ENCODE results near the gene SLC16A1.
"Not testable (repeated sequence)": the region's sequence is repeated elsewhere in the genome, so short reads cannot be mapped to it uniquely, and the experiment has no call there.

The SLC16A1 gene, protein sequence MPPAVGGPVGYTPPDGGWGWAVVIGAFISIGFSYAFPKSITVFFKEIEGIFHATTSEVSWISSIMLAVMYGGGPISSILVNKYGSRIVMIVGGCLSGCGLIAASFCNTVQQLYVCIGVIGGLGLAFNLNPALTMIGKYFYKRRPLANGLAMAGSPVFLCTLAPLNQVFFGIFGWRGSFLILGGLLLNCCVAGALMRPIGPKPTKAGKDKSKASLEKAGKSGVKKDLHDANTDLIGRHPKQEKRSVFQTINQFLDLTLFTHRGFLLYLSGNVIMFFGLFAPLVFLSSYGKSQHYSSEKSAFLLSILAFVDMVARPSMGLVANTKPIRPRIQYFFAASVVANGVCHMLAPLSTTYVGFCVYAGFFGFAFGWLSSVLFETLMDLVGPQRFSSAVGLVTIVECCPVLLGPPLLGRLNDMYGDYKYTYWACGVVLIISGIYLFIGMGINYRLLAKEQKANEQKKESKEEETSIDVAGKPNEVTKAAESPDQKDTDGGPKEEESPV

DNA sequence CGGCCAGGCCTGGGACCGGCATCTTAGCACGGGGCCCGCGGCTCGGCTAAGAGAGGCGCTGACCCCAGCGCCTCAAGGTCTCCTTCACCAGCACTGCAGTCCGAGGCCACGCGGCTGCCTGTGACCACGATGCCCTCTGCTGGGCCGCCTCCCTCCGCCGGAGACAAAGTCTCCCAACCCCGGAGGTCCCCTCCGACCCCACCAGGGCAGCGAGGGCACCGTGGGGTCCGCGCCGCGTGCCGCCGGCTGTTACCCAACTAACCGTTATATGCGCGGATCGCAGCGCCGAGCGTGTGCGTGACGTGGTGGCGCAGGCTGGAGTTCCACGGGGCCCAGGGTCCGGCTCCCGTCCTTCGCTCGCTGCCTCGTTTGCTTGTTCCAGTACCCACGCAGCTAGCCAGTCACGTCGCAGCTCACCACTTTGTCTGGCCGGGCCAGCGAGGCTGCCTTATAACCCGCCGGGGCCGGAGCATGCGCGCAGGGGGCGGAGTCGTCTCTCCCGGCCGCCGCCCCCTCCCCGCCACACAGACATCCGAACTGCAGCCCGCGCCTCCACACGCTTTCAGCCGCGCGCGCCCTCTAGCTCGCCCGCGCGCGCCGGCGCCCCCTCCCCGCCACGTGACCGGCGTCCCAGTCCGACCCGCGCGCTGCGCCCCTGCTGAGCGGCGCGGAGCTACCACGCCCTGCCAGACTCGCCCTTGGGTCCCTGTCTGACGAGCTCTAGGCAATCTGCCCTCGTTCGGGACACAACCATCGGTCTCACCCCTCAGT lies at the start of gene SLC16A1:
Gene SLC16A1, minus strand, starts transcription at position 424 of the 771 bp plus-strand sequence. CDS start 26,888 bp downstream, outside the sequence.
- DNase-seq (ENCODE audit: low spot score) = peak; percentile 75

DNA sequence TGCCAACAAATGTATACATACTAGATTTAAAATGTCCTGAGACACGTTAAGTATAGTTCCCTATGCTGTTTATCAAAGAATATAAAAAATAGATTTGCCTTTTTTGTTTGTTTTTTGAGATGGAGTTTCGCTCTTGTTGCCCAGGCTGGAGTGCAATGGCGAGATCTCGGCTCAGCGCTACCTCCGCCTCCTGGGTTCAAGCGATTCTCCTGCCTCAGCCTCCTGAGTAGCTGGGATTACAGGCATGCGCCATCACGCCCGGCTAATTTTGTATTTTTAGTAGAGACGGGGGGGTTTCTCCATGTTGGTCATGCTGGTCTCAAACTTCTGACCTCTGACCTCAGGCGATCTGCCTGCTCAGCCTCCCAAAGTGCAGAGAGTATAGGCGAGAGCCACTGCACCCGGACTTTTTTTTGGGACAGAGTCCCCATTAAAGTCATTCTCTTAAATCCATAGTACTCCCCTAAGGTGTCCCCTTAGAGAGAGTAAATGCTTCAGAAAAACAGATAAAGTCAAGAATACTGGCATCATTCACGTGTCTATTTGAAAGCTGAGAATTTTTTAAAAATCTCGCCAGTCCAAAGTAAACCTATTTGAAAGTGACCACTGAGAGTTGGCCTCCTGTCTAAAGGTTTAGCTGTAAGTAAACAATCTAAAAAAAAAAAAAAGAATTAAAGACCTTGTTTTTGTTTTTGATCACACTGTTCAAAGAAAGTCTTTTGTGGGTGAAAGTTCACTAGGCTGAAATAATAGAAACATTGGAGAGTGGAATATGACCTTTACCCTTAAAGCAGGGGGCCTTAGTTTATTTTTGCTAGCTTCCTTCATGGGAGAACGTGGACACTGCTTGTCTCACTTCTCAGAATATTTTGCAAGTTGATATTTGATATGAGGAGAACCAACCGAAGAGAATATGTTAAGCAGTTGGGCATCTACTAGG lies 48.0 kb upstream of the SLC16A1 start:
- DNase-seq (ENCODE audit: low spot score) = no peak

DNA sequence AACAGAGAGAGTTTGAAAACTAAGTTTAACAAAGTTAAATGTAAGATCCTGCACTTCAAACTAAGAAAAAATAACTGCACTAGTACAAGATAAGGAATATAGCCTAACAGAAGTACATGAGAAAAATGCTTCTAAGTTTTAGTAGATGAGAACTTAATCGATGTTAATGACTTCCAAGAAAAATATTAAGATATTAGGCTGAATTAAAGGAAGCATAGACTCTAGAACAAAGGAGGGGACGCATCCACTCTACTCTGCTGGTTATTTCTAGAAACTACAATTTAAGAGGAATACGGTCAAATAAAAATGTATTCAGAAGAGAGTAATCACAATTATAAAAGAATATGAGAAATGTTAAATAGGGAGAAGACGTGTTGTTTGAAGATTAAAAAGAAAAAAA lies 46.3 kb upstream of the SLC16A1 start:
- no peak for DNase-seq (ENCODE audit: low spot score)

DNA sequence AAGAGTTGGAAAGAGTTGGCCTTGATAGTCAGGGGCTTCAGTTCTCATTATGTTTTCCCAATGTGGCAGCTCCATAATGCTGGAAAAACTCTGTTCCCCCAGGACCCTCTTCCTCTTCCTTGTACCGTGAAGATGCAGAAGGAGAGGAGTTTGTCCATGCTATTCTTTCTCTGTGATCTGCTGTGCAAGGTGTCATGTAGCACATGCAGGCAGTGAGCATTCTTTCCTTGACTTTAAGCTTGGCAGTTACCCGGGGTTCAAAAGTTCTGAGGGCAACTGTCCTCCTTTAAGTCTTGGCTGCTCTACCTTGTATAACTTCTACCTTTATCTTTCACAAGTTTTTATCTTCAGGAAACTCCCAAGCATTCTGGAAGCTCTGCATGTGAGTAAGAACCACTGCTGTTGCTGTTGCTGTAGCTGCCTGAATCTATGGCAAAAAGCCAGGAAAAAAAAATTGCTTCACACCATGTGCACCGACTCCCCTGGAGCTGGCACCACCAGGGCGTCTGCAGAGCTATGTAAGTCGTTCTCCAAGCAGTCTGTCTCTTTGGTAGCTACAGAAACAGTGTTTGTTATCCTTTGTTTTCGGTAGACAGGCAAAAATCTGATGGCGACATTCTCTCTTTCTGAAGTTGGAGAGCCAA lies 42.7 kb upstream of the SLC16A1 start:
- no peak for DNase-seq (ENCODE audit: low spot score)

DNA sequence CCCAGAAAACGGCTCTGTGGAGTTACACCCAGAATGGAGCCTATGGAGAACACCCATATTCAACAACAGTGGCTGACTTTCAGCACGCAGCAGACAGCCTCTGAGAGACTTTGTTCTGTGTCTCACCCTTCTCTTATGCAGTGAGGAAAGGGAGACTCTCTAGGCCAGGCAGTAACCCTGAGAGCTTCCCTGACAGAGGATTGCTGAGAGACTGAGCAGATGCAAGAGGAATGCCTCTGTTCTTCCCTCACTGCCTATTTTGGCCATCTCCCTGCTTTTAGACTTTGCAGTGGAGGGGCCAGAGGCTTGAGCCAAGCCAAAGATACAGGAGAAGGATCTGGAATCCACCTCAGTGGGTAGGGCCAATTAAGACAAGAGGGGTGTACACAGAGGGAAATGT lies 41.8 kb upstream of the SLC16A1 start:
- DNase-seq (ENCODE audit: low spot score) = no peak

DNA sequence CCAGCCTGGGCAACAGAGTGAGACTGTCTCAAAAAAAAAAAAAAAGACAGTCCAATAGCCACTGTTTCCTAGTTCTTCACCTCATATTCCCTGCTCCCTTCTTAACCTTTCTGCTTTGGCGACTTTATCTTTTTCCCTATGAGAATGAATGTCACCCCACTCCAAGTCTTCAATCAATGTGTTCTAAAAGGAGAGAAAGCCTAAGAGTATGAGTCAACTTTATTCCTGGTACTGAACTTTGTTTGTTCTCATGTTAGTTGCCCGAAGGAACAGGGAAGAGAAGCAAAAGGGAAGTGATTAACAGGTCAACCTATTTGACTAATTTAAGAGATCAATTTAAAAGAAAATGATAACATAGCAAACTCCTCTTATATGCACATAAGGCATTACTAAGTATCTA lies 39.9 kb upstream of the SLC16A1 start:
- DNase-seq (ENCODE audit: low spot score) = no peak

DNA sequence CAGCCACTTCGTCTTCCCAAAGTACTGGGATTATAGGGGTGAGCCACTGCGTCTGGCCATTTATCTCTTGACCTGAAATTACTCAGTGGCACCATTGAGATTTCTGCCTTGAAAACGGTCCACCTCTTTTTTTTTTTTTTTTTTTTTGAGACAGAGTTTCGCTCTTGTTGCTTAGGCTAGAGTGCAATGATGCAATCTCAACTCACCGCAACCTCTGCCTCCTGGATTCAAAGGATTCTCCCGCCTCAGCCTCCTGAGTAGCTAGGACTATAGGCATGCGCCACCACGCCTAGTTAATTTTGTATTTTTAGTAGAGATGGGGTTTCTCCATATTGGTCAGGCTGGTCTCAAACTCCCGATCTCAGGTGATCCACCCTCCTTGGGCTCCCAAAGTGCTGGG lies 39.0 kb upstream of the SLC16A1 start:
- not testable (repeated sequence) for DNase-seq (ENCODE audit: low spot score)

DNA sequence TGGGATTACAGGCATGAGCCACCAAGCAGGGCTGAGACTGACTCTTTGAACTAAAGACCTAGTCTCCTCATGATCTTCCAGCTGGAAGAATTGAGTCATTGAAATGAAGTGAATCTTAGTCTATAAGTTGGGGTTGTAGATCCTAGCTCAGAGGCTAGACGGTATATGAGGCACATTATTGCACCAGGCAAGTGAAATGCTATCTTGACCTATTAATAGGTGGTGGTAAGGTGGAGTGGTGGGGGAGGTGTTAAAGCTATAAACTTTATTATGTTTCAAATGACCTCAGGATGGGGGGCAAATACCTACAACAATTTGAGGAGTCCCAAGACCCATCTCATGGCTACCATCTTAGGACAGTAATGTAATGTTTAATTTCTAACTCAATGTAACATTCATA lies 36.8 kb upstream of the SLC16A1 start:
- DNase-seq (ENCODE audit: low spot score) = no peak

DNA sequence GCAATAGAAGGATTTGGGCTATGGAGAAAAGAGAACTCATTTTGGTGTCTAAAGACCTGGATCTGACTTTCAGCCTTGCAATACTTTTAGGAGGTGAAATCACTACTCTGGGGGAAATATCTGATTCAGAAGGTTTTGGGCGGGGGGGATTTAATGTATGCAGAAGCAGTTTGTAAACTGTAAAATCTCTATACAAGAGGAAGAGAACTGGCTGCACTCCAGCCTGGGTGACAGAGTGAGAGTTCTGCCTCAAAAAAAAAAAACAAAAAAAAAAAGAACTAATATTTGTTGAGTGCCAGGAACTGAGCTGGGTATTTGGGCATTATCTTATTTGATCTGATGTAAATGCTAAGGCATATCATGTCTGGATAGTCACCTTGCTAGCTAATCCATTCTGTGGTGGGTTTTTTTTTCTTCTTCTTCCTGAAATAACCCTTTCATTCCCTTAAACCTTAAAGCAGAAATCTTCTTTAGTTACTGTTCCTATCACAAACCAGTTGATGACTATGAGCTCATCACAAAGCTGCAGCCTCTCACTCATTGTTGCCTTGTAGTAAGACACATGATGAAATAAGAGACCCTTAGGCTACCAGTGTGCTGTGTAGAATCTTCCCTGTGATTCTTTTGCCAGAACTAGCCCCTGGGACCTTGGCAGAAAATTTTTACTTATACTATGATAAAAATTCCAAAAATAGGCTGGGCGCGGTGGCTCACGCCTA lies 35.6 kb upstream of the SLC16A1 start:
- DNase-seq (ENCODE audit: low spot score) = no peak

DNA sequence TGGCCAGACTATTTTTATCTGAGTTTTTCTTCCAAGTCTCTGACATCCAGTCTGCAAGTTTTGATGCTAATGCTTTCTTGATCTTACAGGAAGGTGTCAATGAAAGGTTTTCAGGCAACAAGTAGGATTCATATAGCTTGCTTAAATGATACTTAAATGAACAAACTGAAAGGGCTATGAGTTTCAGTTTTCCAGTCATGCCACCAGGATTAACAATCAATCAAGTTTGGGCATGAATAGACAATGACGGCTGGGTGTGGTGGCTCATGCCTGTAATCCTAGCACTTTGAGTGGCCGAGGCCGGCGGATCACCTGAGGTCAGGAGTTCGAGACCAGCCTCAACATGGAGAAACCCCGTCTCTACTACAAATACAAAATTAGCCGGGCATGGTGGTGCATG lies 34.3 kb upstream of the SLC16A1 start:
- DNase-seq (ENCODE audit: low spot score) = no peak

DNA sequence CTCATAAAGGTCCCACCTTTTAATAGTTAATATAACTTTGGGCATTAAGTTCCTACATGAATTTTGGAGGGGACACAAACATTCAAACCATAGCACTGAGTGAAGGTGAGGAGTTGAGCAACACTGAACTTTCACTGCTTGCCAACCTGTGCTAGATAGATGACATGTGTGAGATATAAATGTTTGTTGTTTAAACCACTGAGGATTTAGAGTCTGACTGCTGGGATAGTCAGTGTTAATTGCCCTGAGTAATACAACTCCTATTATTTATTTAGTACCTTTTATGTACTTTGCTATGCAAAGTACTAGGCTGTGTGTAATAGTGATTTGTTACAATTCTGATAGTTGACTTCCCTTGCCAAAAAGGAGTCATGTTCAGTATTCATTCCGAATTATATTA lies 32.4 kb upstream of the SLC16A1 start:
- DNase-seq (ENCODE audit: low spot score) = no peak

DNA sequence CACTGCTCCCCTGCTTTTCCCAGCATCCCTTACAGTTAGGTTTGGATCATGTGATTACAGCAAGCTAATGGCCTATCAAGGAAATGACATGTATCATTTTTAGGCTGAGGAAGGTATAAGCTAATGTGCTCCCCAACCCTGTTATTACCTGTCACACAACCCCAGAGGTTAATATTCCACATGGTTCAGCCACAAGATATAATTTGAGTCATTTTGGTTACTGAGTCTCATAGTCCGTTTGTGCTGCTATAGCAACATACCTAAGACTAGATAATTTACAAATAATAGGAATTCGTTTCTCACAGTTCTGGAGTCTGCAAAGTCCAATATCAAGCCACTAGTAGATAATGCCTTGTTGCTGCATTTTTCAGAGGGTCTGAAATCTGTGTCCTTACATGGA lies 29.1 kb upstream of the SLC16A1 start:
- no peak for DNase-seq (ENCODE audit: low spot score)

DNA sequence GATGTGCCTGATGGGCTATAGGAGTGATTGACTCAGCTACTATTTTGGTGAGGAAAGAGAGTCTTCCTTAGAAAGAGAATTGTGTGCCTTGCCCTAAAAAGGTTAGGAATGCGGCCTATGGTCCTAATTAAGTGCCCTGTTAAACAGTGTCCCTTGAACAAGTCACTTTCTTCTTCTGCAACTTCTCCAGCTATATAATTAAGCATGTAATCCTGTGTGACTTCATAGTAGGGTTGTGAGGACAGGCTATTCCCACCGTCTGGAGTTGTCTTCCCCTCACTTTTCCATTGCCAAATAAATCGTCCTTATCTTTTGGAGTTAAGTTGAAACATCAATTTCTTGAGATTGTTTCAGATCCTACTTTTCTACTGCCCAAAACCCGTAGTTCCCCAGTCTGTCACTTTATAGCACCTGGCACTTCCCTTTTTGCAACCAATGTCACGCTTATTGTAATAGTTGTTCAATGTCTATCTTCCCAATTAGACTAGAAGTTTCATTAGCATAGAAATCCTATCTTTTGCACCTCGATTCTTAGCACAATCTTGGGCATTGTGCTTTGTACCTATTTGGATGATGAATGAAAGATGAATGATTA lies 27.6 kb upstream of the SLC16A1 start:
- no peak for DNase-seq (ENCODE audit: low spot score)

DNA sequence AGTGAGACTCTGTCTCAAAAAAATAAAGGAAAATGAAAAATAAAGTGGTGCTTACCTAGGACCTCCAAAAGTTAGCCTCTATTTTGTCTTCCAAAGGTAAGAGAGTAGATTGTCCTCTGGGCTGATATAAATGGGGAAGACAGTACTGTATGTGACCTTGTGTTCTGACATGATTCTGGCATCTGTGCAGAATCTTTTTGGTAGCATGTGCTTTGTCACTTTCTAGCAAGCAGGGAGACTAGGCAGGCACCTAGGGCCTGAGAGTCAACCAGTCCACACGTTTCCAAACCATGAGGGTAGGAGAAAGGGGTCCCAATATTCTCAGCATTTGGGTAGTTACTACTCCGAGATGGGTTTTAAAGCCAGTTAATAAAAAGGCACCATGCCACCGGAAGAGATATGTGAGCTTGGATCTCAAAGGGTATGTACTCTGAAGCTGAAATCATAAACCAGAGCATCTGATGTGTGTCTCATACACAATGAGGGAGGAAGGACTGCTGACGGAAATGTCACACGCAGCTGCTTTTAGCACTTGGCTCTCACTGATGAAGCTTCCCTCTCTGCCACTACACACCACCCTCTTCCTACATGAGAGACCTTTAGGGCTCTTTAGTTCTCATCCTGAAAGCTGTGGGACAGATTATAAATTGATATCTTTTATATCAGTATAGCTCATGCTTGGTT lies 27.0 kb upstream of the SLC16A1 start:
- DNase-seq (ENCODE audit: low spot score) = no peak

DNA sequence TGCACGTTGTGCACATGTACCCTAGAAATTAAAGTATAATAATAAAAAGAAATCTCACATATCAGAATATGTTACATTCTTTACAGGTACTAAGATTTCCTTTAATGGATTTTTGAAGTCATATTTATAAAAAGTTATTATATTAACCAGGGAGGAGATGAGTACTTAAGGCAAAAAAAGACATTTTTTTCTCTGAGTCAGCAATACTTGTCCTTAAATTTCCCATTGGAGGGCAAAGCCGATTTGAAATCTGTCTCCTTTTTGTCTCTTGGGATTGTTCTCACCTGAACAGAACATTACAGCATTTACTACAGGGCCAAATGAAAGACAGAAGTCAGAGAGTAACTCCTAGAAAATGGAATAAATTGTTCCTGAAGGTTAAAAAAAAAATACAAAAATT lies 26.3 kb upstream of the SLC16A1 start:
- DNase-seq (ENCODE audit: low spot score) = no peak

DNA sequence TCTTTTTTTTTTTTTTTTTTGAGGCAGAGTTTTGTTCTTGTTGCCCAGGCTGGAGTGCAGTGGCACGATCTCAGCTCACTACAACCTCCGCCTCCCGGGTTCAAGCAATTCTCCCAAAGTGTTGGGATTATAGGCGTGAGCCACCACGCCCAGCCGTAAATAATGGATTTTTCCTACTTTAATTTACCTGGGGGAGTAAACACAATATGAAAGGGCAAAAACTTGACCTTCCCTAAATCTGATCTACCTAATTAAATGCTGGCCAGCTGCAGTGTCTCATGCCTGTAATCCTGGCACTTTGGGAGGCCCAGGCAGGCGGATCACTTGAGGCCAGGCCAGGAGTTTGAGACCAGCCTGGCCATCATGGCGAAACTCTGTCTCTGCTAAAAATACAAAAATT lies 25.8 kb upstream of the SLC16A1 start:
- DNase-seq (ENCODE audit: low spot score) = not testable (repeated sequence)

DNA sequence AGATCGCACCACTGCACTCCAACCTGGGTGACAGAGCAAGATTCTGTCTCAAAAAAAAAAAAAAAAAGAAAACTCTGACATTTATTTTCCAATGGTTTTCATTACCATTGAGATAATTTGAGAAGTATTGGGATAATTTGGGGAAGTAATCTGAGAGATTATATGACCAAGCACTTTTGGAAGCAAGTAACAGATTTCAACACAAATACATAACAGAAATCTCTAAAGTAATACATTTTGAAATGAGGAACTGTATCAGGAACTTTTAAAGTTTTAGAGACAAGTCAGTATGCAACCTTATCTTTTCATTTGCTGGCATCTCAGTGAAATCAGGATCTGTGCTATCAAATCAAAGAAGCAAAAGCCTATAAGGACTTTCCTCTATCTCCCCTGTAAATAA lies 25.4 kb upstream of the SLC16A1 start:
- no peak for DNase-seq (ENCODE audit: low spot score)

DNA sequence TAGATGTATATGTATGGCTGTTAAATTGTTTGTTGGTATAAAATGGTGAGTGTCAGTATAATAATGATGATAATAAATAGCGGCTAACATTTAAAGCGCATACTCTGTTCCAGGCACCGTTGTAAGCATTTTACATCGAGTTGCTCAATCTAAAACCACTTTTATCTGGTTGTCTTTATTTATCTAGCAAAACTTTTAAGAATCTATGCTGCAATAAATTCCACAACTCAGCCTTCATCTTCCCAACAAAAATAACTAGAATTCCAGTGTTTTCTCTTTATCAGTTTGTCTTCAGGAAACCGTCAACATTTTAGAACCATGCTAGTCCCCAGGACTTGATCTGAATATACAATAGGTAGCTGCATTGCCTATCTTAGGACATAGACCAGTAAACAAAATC lies 19.3 kb upstream of the SLC16A1 start:
- DNase-seq (ENCODE audit: low spot score) = no peak

DNA sequence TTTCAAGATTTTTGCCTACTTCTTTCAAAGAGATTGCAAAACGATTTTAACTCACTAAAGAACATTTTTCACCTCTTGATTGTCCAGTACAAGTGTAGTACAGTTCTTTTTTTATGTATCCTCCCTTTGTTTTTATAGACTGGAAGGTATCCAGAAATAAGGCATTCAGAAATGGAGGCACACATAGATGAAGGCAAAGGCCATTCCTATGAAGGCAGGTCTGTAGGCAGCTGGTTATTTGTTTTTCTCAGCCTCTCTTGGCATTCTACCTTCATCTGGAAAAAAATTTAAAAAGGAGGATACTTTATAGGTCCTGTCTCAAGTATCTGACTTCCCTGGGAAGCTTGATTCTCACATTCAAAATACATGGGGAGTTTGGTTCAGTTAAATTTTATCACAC lies 18.6 kb upstream of the SLC16A1 start:
- DNase-seq (ENCODE audit: low spot score) = no peak

DNA sequence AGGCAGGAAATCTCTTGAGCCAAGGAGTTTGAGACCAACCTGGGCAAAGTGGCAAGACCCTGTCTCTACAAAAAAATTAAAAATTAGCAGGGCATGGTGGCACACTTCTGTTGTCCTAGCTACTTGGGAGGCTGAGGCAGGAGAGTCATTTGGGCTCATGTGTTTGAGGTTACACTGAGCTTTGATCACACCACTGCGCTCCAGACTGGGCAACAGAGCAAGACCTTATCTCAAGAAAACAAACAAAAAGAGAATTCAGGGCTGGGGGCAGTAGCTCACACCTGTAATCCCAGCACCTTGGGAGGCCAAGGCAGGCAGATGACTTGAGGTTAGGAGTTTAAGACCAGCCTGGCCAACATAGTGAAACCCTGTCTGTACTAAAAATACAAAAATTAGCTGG lies 17.8 kb upstream of the SLC16A1 start:
- DNase-seq (ENCODE audit: low spot score) = no peak
